Measurements from ENCODE around the gene ZNF763. TPM values are rescaled to one million over a fixed set of nuclear protein-coding genes. Genes with fewer than 3 reads are reported as not detected.
"Not testable (repeated sequence)": the region's sequence is repeated elsewhere in the genome, so short reads cannot be mapped to it uniquely, and the experiment has no call there.

ZNF763 gene
- total RNA-seq, 1 experiment from 2014 or later: 0.39 TPM

DNA sequence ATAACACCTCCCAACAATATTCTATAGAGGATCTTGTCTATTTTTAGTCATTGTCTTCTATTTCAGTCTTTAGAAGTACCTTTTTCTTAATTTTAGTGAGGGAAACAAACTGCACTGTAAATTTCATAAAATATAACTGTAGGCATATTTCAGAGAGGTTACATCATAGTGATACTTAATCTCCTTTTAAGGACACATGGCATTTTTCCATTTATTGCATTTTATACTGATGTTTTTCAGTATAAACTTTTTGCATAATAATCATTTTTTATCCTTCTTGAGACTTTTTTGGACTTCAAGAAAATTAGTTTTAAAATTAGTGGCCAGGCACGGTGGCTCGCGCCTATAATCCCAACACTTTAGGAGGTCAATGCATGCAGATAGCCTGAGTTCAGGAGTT, 33.3 kb upstream of the ZNF763 start:
- no peak for TF ChIP-seq POLR2AphosphoS5 (IDR thresholded peaks at IDR 0.05; ENCODE audit: low read depth, low read length)
- no peak for TF ChIP-seq TCF7L2 (IDR thresholded peaks at IDR 0.05; ENCODE audit: low read depth, low read length)
- TF ChIP-seq SIN3A (IDR thresholded peaks at IDR 0.05; ENCODE audit: borderline replicate concordance, insufficient read depth, low read depth, low read length): no peak
- TF ChIP-seq, protein P1, sequence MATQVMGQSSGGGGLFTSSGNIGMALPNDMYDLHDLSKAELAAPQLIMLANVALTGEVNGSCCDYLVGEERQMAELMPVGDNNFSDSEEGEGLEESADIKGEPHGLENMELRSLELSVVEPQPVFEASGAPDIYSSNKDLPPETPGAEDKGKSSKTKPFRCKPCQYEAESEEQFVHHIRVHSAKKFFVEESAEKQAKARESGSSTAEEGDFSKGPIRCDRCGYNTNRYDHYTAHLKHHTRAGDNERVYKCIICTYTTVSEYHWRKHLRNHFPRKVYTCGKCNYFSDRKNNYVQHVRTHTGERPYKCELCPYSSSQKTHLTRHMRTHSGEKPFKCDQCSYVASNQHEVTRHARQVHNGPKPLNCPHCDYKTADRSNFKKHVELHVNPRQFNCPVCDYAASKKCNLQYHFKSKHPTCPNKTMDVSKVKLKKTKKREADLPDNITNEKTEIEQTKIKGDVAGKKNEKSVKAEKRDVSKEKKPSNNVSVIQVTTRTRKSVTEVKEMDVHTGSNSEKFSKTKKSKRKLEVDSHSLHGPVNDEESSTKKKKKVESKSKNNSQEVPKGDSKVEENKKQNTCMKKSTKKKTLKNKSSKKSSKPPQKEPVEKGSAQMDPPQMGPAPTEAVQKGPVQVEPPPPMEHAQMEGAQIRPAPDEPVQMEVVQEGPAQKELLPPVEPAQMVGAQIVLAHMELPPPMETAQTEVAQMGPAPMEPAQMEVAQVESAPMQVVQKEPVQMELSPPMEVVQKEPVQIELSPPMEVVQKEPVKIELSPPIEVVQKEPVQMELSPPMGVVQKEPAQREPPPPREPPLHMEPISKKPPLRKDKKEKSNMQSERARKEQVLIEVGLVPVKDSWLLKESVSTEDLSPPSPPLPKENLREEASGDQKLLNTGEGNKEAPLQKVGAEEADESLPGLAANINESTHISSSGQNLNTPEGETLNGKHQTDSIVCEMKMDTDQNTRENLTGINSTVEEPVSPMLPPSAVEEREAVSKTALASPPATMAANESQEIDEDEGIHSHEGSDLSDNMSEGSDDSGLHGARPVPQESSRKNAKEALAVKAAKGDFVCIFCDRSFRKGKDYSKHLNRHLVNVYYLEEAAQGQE (IDR thresholded peaks at IDR 0.05; ENCODE audit: insufficient read depth in 1 of 2, low read depth in 2 of 2, low read length in 1 of 2): no peak
- H3K36me3 ChIP-seq (ENCODE audit: control insufficient read depth, insufficient read depth, low read length): no peaks in the 10 kb centered on the region
- H3K4me1 ChIP-seq (ENCODE audit: control insufficient read depth, insufficient read depth, low read length): no peaks in the 10 kb centered on the region
- ChIA-PET POLR2A (no interaction called here), CTCF (no interaction called here)
- no peak for DNase-seq (ENCODE audit: low read depth, low spot score)
- H3K27ac ChIP-seq (ENCODE audit: low read length): no peak overlapping the region
- BruUV-seq (replicated peaks): no TSS peak
- no peak for ATAC-seq
- H3K4me3 ChIP-seq (ENCODE audit: low read depth in 2 of 2, low read length in 2 of 2): no peak overlapping the region
- intact Hi-C loops (cut with micrococcal nuclease; ENCODE audit: unreplicated experiment) (no loop called here), in situ Hi-C loops (cut with HindIII; ENCODE audit: low pct_unique_long_range_greater_than_20kb, low sequenced_read_pairs) (no loop called here)
- H3K27me3 ChIP-seq (ENCODE audit: control insufficient read depth, insufficient read depth, low read length): no peaks in the 10 kb centered on the region
- peaks cover 17% of the 10 kb centered on the region; the same call in 1 of the 2 replicates for H3K9me3 ChIP-seq (ENCODE audit: control insufficient read depth, insufficient read depth, low read depth, low read length)

DNA sequence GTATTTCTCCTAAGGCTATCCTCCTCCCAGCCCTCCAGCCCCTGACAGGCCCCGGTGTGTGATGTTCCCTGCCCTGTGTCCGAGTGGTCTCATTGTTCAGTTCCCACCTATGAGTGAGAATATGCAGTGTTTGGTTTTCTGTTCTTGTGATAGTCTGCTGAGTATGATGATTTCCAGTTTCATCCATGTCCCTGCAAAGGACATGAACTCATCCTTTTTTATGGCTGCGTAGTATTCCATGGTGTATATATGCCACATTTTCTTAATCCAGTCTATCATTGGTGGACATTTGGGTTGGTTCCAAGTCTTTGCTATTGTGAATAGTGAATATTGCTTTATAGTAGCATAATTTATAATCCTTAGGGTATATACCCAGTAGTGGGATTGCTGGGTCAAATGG, 29.0 kb upstream of the ZNF763 start:
- H3K36me3 ChIP-seq (ENCODE audit: control insufficient read depth, insufficient read depth, low read length); H3K27me3 ChIP-seq (ENCODE audit: control insufficient read depth, insufficient read depth, low read length); BruUV-seq (replicated peaks); in situ Hi-C loops (cut with HindIII; ENCODE audit: low pct_unique_long_range_greater_than_20kb, low sequenced_read_pairs); H3K27ac ChIP-seq (ENCODE audit: low read length); ATAC-seq; CTCF ChIA-PET; H3K4me3 ChIP-seq (ENCODE audit: low read depth in 2 of 2, low read length in 2 of 2); DNase-seq (ENCODE audit: low read depth, low spot score); intact Hi-C loops (cut with micrococcal nuclease; ENCODE audit: unreplicated experiment); POLR2A ChIA-PET; H3K4me1 ChIP-seq (ENCODE audit: control insufficient read depth, insufficient read depth, low read length): not testable (repeated sequence)
- peaks cover 13% of the 10 kb centered on the region; the same call in 1 of the 2 replicates for H3K9me3 ChIP-seq (ENCODE audit: control insufficient read depth, insufficient read depth, low read depth, low read length)

DNA sequence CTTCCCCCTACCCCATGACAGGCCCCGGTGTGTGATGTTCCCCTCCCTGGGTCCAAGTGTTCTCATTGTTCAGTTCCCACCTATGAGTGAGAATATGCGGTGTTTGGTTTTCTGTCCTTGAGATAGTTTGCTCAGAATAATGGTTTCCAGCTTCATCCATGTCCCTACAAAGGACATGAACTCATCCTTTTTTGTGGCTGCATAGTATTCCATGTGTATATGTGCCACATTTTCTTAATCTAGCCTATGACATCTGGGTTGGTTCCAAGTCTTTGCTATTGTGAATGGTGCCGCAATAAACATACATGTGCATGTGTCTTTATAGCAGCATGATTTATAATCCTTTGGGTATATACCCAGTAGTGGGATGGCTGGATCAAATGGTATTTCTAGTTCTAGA, 26.5 kb upstream of the ZNF763 start:
- H3K36me3 ChIP-seq (ENCODE audit: control insufficient read depth, insufficient read depth, low read length); CTCF ChIA-PET; BruUV-seq (replicated peaks); H3K27ac ChIP-seq (ENCODE audit: low read length); DNase-seq (ENCODE audit: low read depth, low spot score); in situ Hi-C loops (cut with HindIII; ENCODE audit: low pct_unique_long_range_greater_than_20kb, low sequenced_read_pairs); intact Hi-C loops (cut with micrococcal nuclease; ENCODE audit: unreplicated experiment); POLR2A ChIA-PET; H3K27me3 ChIP-seq (ENCODE audit: control insufficient read depth, insufficient read depth, low read length); H3K4me1 ChIP-seq (ENCODE audit: control insufficient read depth, insufficient read depth, low read length); ATAC-seq; H3K4me3 ChIP-seq (ENCODE audit: low read depth in 2 of 2, low read length in 2 of 2): not testable (repeated sequence)
- H3K9me3 ChIP-seq (ENCODE audit: control insufficient read depth, insufficient read depth, low read depth, low read length): peaks cover 27% of the 10 kb centered on the region; the same call in 1 of the 2 replicates

DNA sequence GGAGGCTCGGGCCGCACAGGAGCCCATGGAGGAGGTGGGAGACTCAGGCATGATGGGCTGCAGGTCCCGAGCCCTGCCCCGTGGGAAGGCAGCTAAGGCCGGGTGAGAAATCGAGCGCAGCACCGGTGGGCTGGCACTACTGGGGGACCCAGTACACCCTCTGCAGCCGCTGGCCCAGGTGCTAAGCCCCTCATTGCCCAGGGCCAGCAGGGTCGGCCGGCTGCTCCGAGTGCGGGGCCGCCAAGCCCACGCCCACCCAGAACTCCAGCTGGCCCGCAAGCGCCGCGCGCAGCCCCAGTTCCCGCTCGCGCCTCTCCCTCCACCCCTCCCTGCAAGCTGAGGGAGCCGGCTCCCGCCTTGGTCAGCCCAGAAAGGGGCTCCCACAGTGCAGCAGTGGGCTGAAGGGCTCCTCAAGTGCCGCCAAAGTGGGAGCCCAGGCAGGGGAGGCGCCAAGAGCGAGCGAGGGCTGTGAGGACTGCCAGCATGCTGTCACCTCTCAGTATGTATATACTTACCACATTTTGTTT, 23.4 kb upstream of the ZNF763 start:
- DNase-seq (ENCODE audit: low read depth, low spot score); in situ Hi-C loops (cut with HindIII; ENCODE audit: low pct_unique_long_range_greater_than_20kb, low sequenced_read_pairs); H3K4me3 ChIP-seq (ENCODE audit: low read depth in 2 of 2, low read length in 2 of 2); CTCF ChIA-PET; H3K27ac ChIP-seq (ENCODE audit: low read length); H3K27me3 ChIP-seq (ENCODE audit: control insufficient read depth, insufficient read depth, low read length); intact Hi-C loops (cut with micrococcal nuclease; ENCODE audit: unreplicated experiment); POLR2A ChIA-PET; H3K4me1 ChIP-seq (ENCODE audit: control insufficient read depth, insufficient read depth, low read length); BruUV-seq (replicated peaks); H3K36me3 ChIP-seq (ENCODE audit: control insufficient read depth, insufficient read depth, low read length); ATAC-seq: not testable (repeated sequence)
- peaks cover 43% of the 10 kb centered on the region for H3K9me3 ChIP-seq (ENCODE audit: control insufficient read depth, insufficient read depth, low read depth, low read length)

All from Panc1 (cell line).